Prostate gland (tissue), 2 donors: Measurements from ENCODE around the gene DLGAP1.

ENCODE experiments used
- POLR2A ChIP-seq: fragments of 450-650 bp; IDR thresholded peaks from one replicate; pipeline ENCODE4 v1.6.1; 2016; ENCODE audit warnings: antibody characterized with exemption, mild to moderate bottlenecking
- POLR2AphosphoS5 ChIP-seq: sonication (generic); formaldehyde crosslinking; IDR thresholded peaks from one replicate; pipeline ENCODE4 v1.6.1; 2017; ENCODE audit warnings: antibody characterized with exemption
- TF ChIP-seq, protein P1 (sequence below), 4 experiments: fragments of 200-600 bp in 2 of 4; fragments of 450-650 bp in 2 of 4; sonication (generic) in 2 of 4; IDR thresholded peaks; 1 replicate in 3 of 4; 2 replicates in 1 of 4; pipeline ENCODE4 v1.5.1; 2016 to 2019; ENCODE audit warnings: antibody characterized with exemption in 4 of 4, mild to moderate bottlenecking in 2 of 4, moderate library complexity in 2 of 4

GRCh38 chr18:3529601-3530000 lies 925.5 kb downstream of the DLGAP1 start:
- TF ChIP-seq, protein P1, sequence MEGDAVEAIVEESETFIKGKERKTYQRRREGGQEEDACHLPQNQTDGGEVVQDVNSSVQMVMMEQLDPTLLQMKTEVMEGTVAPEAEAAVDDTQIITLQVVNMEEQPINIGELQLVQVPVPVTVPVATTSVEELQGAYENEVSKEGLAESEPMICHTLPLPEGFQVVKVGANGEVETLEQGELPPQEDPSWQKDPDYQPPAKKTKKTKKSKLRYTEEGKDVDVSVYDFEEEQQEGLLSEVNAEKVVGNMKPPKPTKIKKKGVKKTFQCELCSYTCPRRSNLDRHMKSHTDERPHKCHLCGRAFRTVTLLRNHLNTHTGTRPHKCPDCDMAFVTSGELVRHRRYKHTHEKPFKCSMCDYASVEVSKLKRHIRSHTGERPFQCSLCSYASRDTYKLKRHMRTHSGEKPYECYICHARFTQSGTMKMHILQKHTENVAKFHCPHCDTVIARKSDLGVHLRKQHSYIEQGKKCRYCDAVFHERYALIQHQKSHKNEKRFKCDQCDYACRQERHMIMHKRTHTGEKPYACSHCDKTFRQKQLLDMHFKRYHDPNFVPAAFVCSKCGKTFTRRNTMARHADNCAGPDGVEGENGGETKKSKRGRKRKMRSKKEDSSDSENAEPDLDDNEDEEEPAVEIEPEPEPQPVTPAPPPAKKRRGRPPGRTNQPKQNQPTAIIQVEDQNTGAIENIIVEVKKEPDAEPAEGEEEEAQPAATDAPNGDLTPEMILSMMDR (IDR thresholded peaks at IDR 0.05), result no peak
- TF ChIP-seq POLR2A (no peak), POLR2AphosphoS5 (no peak)
